SK-N-SH treated with all-trans-retinoic acid at 6 μM for 48 hours (cell line): ENCODE measurements around the gene MRPS18A.

ENCODE experiments used
- ATAC-seq: fragments of 200-7000 bp; cut with Tn5 transposase; 3 replicates; pipeline ENCODE4 v1.9.1; 2020; ENCODE audit warnings: mild to moderate bottlenecking, moderate library complexity
- ARNTL ChIP-seq: fragments of 450-650 bp; formaldehyde crosslinking; IDR thresholded peaks from 2 replicates; pipeline ENCODE4 v1.5.0; 2020; ENCODE audit warnings: low read depth, mild to moderate bottlenecking, moderate library complexity, borderline replicate concordance
- BACH2 ChIP-seq: fragments of 250-450 bp; sonication (Bioruptor Pico); IDR thresholded peaks from 2 replicates; pipeline ENCODE4 v1.9.0; 2021; ENCODE audit warnings: mild to moderate bottlenecking, borderline replicate concordance
- CREB5 ChIP-seq: fragments of 250-450 bp; sonication (Bioruptor Pico); IDR thresholded peaks from 2 replicates; pipeline ENCODE4 v1.5.1; 2020; ENCODE audit warnings: low read depth, mild to moderate bottlenecking, moderate library complexity
- CSDC2 ChIP-seq: fragments of 250-450 bp; sonication (Bioruptor Pico); IDR thresholded peaks from 2 replicates; pipeline ENCODE4 v1.5.0; 2020; ENCODE audit warnings: mild to moderate bottlenecking, moderate library complexity
- CSRNP3 ChIP-seq: fragments of 250-450 bp; sonication (Bioruptor Pico); IDR thresholded peaks from 2 replicates; pipeline ENCODE4 v1.5.1; 2021; ENCODE audit warnings: mild to moderate bottlenecking, moderate library complexity
- ESRRG ChIP-seq: fragments of 250-450 bp; sonication (Bioruptor Pico); IDR thresholded peaks from 2 replicates; pipeline ENCODE4 v1.6.1; 2021; ENCODE audit warnings: mild to moderate bottlenecking
- GLIS3 ChIP-seq: fragments of 250-450 bp; sonication (Bioruptor Pico); IDR thresholded peaks from 2 replicates; pipeline ENCODE4 v1.5.0; 2020; ENCODE audit warnings: mild to moderate bottlenecking, moderate library complexity
- ISL1 ChIP-seq: fragments of 250-450 bp; sonication (Bioruptor Pico); IDR thresholded peaks from 2 replicates; pipeline ENCODE4 v2.1.2; 2022; ENCODE audit warnings: mild to moderate bottlenecking, moderate library complexity
- OSR1 ChIP-seq: fragments of 250-450 bp; sonication (Bioruptor Pico); IDR thresholded peaks from 2 replicates; pipeline ENCODE4 v1.8.0; 2022; ENCODE audit warnings: moderate library complexity, mild to moderate bottlenecking, inconsistent platforms
- PATZ1 ChIP-seq: fragments of 250-450 bp; sonication (Bioruptor Pico); IDR thresholded peaks from 2 replicates; pipeline ENCODE4 v1.8.0; 2020; ENCODE audit warnings: mild to moderate bottlenecking, moderate library complexity, borderline replicate concordance
- POU6F1 ChIP-seq: fragments of 250-450 bp; sonication (Bioruptor Pico); IDR thresholded peaks from 2 replicates; pipeline ENCODE4 v1.8.0; 2021; ENCODE audit warnings: low read depth, mild to moderate bottlenecking, moderate library complexity, borderline replicate concordance
- PPARA ChIP-seq: fragments of 250-450 bp; sonication (Bioruptor Pico); IDR thresholded peaks from 2 replicates; pipeline ENCODE4 v1.5.0; 2020; ENCODE audit warnings: mild to moderate bottlenecking, borderline replicate concordance
- RARB ChIP-seq: fragments of 250-450 bp; sonication (Bioruptor Pico); IDR thresholded peaks from 2 replicates; pipeline ENCODE4 v1.8.0; 2021; ENCODE audit warnings: mild to moderate bottlenecking, moderate library complexity
- SNAI2 ChIP-seq: fragments of 250-450 bp; sonication (Bioruptor Pico); IDR thresholded peaks from 2 replicates; pipeline ENCODE4 v1.5.0; 2020; ENCODE audit warnings: mild to moderate bottlenecking, moderate library complexity
- TCF4 ChIP-seq: fragments of 250-450 bp; sonication (Bioruptor Pico); IDR thresholded peaks from 2 replicates; pipeline ENCODE4 v1.8.0; 2021; ENCODE audit warnings: mild to moderate bottlenecking, moderate library complexity, borderline replicate concordance
- ZC3H10 ChIP-seq: fragments of 250-450 bp; sonication (Bioruptor Pico); IDR thresholded peaks from 2 replicates; pipeline ENCODE4 v1.5.1; 2021; ENCODE audit warnings: mild to moderate bottlenecking, moderate library complexity
- ZFP3 ChIP-seq: fragments of 250-450 bp; sonication (Bioruptor Pico); IDR thresholded peaks from 2 replicates; pipeline ENCODE4 v1.5.0; 2020; ENCODE audit warnings: mild to moderate bottlenecking, moderate library complexity
- ZFP30 ChIP-seq: fragments of 450-650 bp; formaldehyde crosslinking; IDR thresholded peaks from 2 replicates; pipeline ENCODE4 v1.5.0; 2022; ENCODE audit warnings: mild to moderate bottlenecking, moderate library complexity
- ZNF565 ChIP-seq: fragments of 450-650 bp; formaldehyde crosslinking; conservative IDR thresholded peaks from 2 replicates; pipeline ENCODE4 v1.5.0; 2020; ENCODE audit warnings: low read depth, mild to moderate bottlenecking, moderate library complexity
- ZNF8 ChIP-seq: fragments of 450-650 bp; formaldehyde crosslinking; IDR thresholded peaks from 2 replicates; pipeline ENCODE4 v1.5.0; 2020; ENCODE audit warnings: mild to moderate bottlenecking, moderate library complexity

MRPS18A gene

GRCh38 chr6:43677759-43678158 lies 9.8 kb downstream of the MRPS18A start:
- no peak for ATAC-seq
- no peak for TF ChIP-seq ZFP3 (CRISPR knock-in tag)
- TF ChIP-seq ZC3H10 (CRISPR knock-in tag) = no peak
- TF ChIP-seq GLIS3 (CRISPR knock-in tag) = no peak
- TF ChIP-seq BACH2 (CRISPR knock-in tag) = no peak
- TF ChIP-seq CSRNP3 = no peak
- no peak for TF ChIP-seq CSDC2 (CRISPR knock-in tag)
- TF ChIP-seq ISL1 (CRISPR knock-in tag) = no peak
- TF ChIP-seq ARNTL (CRISPR knock-in tag) = no peak
- no peak for TF ChIP-seq TCF4
- TF ChIP-seq ESRRG (CRISPR knock-in tag) = no peak
- no peak for TF ChIP-seq POU6F1 (CRISPR knock-in tag)
- TF ChIP-seq ZNF8 (CRISPR knock-in tag) = no peak

GRCh38 chr6:43676962-43677606 lies 10.5 kb downstream of the MRPS18A start:
- TF ChIP-seq GLIS3 (CRISPR knock-in tag) (no peak), BACH2 (CRISPR knock-in tag) (no peak), PPARA (CRISPR knock-in tag) (no peak), ZNF565 (no peak), POU6F1 (CRISPR knock-in tag) (no peak), ARNTL (CRISPR knock-in tag) (no peak), ZC3H10 (CRISPR knock-in tag) (no peak), ZFP30 (CRISPR knock-in tag) (no peak)
- no peak for ATAC-seq

- ATAC-seq = no peak
- no peak for TF ChIP-seq OSR1 (CRISPR knock-in tag)
- no peak for TF ChIP-seq ZFP30 (CRISPR knock-in tag)
- no peak for TF ChIP-seq TCF4
- no peak for TF ChIP-seq BACH2 (CRISPR knock-in tag)
- no peak for TF ChIP-seq ZNF8 (CRISPR knock-in tag)
- TF ChIP-seq PATZ1 (CRISPR knock-in tag) = no peak
- no peak for TF ChIP-seq RARB (CRISPR knock-in tag)
- TF ChIP-seq SNAI2 (CRISPR knock-in tag) = no peak
- no peak for TF ChIP-seq ZNF565
- TF ChIP-seq CSRNP3 = no peak
- no peak for TF ChIP-seq ISL1 (CRISPR knock-in tag)
- no peak for TF ChIP-seq CREB5 (CRISPR knock-in tag)
- TF ChIP-seq PPARA (CRISPR knock-in tag) = no peak
Observed at GRCh38 chr6:43674921-43675320, 12.7 kb downstream of the MRPS18A start.
